ENCODE data around the gene ACSL3.
"Not testable (repeated sequence)": the region's sequence is repeated elsewhere in the genome, so short reads cannot be mapped to it uniquely, and the experiment has no call there.

ACSL3 gene

GRCh38 chr2:222982010-222982908, 121.4 kb downstream of the ACSL3 start:
- DNase-seq, result peak; percentile 38

- DNase-seq, result no peak
Measured at GRCh38 chr2:222982909-222983265, 122.1 kb downstream of the ACSL3 start.

GRCh38 chr2:222984908-222985307, 124.1 kb downstream of the ACSL3 start:
- no peak for DNase-seq

- DNase-seq, result no peak
Measured at GRCh38 chr2:222989431-222989830, 128.6 kb downstream of the ACSL3 start.

- DNase-seq, result not testable (repeated sequence)
Measured at GRCh38 chr2:222990206-222990605, 129.4 kb downstream of the ACSL3 start.

GRCh38 chr2:222992137-222992536, 131.3 kb downstream of the ACSL3 start:
- no peak for DNase-seq
